Endothelial cell of umbilical vein (primary cell): Measurements from ENCODE around the gene MAP3K14. TPM values are rescaled to one million over a fixed set of nuclear protein-coding genes. Genes with fewer than 3 reads are reported as not detected.

Source experiments
- BruUV-seq: library from RNA; stranded (reverse); fragments of 400-500 nt; replicated peaks from 2 replicates; lab custom pipeline; 2021; lab: Mats Ljungman, UMichigan
- CTCF ChIA-PET: fragments of 300-600, 350-600 bp; sonication (Branson Sonifier 250); formaldehyde crosslinking; loops from one replicate; lab custom pipeline; 2021; ENCODE audit warnings: antibody characterized with exemption, inconsistent platforms; lab: Charles Lee
- POLR2A ChIA-PET: fragments of 300-600, 350-600 bp; sonication (Branson Sonifier 250); formaldehyde crosslinking; loops from one replicate; lab custom pipeline; 2021; ENCODE audit warnings: antibody characterized with exemption, inconsistent platforms; lab: Charles Lee
- DNase-seq: peaks from one replicate; pipeline ENCODE4 v3.0.0-alpha.2; 2011; ENCODE audit warnings: low read depth, low spot score
- FAIRE-seq: peaks from 2 replicates; lab custom pipeline; 2011; peaks lifted over from hg19 to GRCh38; lab: Jason Lieb, UNC
- H2AFZ ChIP-seq: 2 replicates; pipeline ENCODE4 v1.6.0; 2012; ENCODE audit warnings: low read depth, low read length, control low read depth, inconsistent platforms
- H3K27ac ChIP-seq: 2 replicates; pipeline ENCODE4 v1.5.1; 2011; ENCODE audit warnings: low read depth, mild to moderate bottlenecking, control low read depth, low read length, moderate library complexity; ENCODE audit not compliant: insufficient read depth
- H3K27me3 ChIP-seq, 2 experiments: 2 replicates each; pipeline versions ENCODE4 v1.6.0 to v1.6.1; 2011; ENCODE audit warnings: low read length in 2 of 2, mixed read lengths in 1 of 2; ENCODE audit not compliant: control insufficient read depth in 2 of 2, insufficient read depth in 2 of 2
- H3K36me3 ChIP-seq, 2 experiments: 2 replicates in 1 of 2; 3 replicates in 1 of 2; pipeline ENCODE4 v1.5.1; 2011; ENCODE audit warnings: low read length in 2 of 2, mild to moderate bottlenecking in 1 of 2, moderate library complexity in 1 of 2; ENCODE audit not compliant: control insufficient read depth in 2 of 2, insufficient read depth in 2 of 2; ENCODE audit errors: extremely low read depth in 1 of 2
- H3K4me1 ChIP-seq: 3 replicates; pipeline ENCODE4 v1.5.1; 2011; ENCODE audit warnings: mild to moderate bottlenecking, low read length; ENCODE audit not compliant: control insufficient read depth, insufficient read depth; ENCODE audit errors: extremely low read depth
- H3K4me2 ChIP-seq: 2 replicates; pipeline ENCODE4 v1.6.1; 2011; ENCODE audit warnings: low read length, control low read depth, mixed read lengths; ENCODE audit not compliant: insufficient read depth
- H3K4me3 ChIP-seq, 3 experiments: fragments of 200-600 bp in 1 of 3; sonication (generic), shearing (Covaris generic) in 1 of 3; replicated peaks in 1 of 3; 2 replicates each; pipeline ENCODE4 v1.5.1; 2011 to 2016; ENCODE audit warnings: control low read depth in 3 of 3, low read length in 3 of 3, mild to moderate bottlenecking in 2 of 3, inconsistent platforms in 1 of 3, low read depth in 1 of 3, moderate library complexity in 1 of 3; ENCODE audit not compliant: insufficient read depth in 1 of 3
- H3K79me2 ChIP-seq: 2 replicates; pipeline ENCODE4 v1.6.0; 2012; ENCODE audit warnings: low read length, inconsistent platforms; ENCODE audit not compliant: control insufficient read depth, insufficient read depth
- H3K9ac ChIP-seq: replicated peaks from 2 replicates; pipeline ENCODE3; 2011; ENCODE audit warnings: low read length, control low read depth; ENCODE audit not compliant: insufficient read depth; ENCODE audit errors: extremely low read depth
- H3K9me1 ChIP-seq: replicated peaks from 3 replicates; pipeline ENCODE4 v1.6.0; 2011; ENCODE audit warnings: mild to moderate bottlenecking, low read length; ENCODE audit not compliant: control insufficient read depth, insufficient read depth; ENCODE audit errors: extremely low read depth
- H3K9me3 ChIP-seq: replicated peaks from 2 replicates; pipeline ENCODE4 v1.5.1; 2012; ENCODE audit warnings: low read length, inconsistent platforms; ENCODE audit not compliant: control insufficient read depth, insufficient read depth
- H4K20me1 ChIP-seq: replicated peaks from 2 replicates; pipeline ENCODE3; 2011; ENCODE audit warnings: mild to moderate bottlenecking, low read length; ENCODE audit not compliant: control insufficient read depth, insufficient read depth; ENCODE audit errors: extremely low read depth
- EZH2 ChIP-seq: IDR thresholded peaks from 2 replicates; pipeline ENCODE4 v1.6.1; 2012; ENCODE audit warnings: borderline replicate concordance, low read depth, mild to moderate bottlenecking, moderate library complexity, low read length, inconsistent platforms; ENCODE audit not compliant: severe bottlenecking
- FOS ChIP-seq: IDR thresholded peaks from 2 replicates; pipeline ENCODE4 v1.6.1; 2011; ENCODE audit warnings: mild to moderate bottlenecking, low read length, moderate library complexity, borderline replicate concordance; ENCODE audit not compliant: insufficient read depth
- GATA2 ChIP-seq: IDR thresholded peaks from 2 replicates; pipeline ENCODE4 v1.7.0; 2011; ENCODE audit warnings: low read depth, mild to moderate bottlenecking, moderate library complexity, mixed read lengths, low read length; ENCODE audit not compliant: insufficient read length, insufficient read depth
- JUN ChIP-seq: IDR thresholded peaks from 2 replicates; pipeline ENCODE4 v1.6.1; 2011; ENCODE audit warnings: borderline replicate concordance, low read depth; ENCODE audit not compliant: insufficient read length, insufficient read depth
- MYC ChIP-seq: IDR thresholded peaks from one replicate; pipeline ENCODE4 v1.6.1; 2011; ENCODE audit warnings: mild to moderate bottlenecking, low read depth, low read length
- POLR2A ChIP-seq: IDR thresholded peaks from 2 replicates; pipeline ENCODE4 v1.6.1; 2012; ENCODE audit warnings: low read depth, mild to moderate bottlenecking, control low read depth, low read length
- POLR2AphosphoS5 ChIP-seq: IDR thresholded peaks from 2 replicates; pipeline ENCODE4 v1.6.1; 2012; ENCODE audit warnings: low read depth, mild to moderate bottlenecking, control low read depth, low read length, moderate library complexity; ENCODE audit not compliant: insufficient read depth
- dilution Hi-C: fragments of 300-500 bp; cut with MboI; formaldehyde crosslinking; loops from one replicate; pipeline ENCODE4 v1.15.0; 2019; ENCODE audit warnings: low sequenced_read_pairs; ENCODE audit not compliant: extremely low pct_ligation_motif_present
- intact Hi-C: fragments of 100-400 bp; cut with micrococcal nuclease; formaldehyde crosslinking; loops from one replicate; pipeline ENCODE4 v1.10.0; 2022
- polyA plus RNA-seq, 4 experiments: library from polyadenylated mRNA; depleted of rRNA in 3 of 4; stranded (reverse) in 3 of 4; unstranded in 1 of 4; fragments of >200 nt; gene quantifications; 2 replicates each; pipeline versions ENCODE4 v1.2.1 to v1.2.3, GENCODE V29; 2011 to 2012; ENCODE audit warnings: missing spikeins in 1 of 4
- total RNA-seq: library from RNA; stranded (reverse); gene quantifications from 2 replicates; pipeline ENCODE4 v1.2.3, GENCODE V29; 2021
- TF ChIP-seq, protein P1 (sequence below), 2 donors: IDR thresholded peaks; 1 replicate in 1 of 2; 2 replicates in 1 of 2; pipeline ENCODE4 v1.5.1; 2011; ENCODE audit warnings: low read length in 2 of 2, mild to moderate bottlenecking in 2 of 2, moderate library complexity in 2 of 2, control low read depth in 1 of 2, inconsistent platforms in 1 of 2, low read depth in 1 of 2; ENCODE audit not compliant: insufficient read depth in 1 of 2; ENCODE audit errors: extremely low read depth in 1 of 2
- TF ChIP-seq, protein P2 (sequence below): IDR thresholded peaks from 2 replicates; pipeline ENCODE4 v1.6.1; 2011; ENCODE audit not compliant: insufficient read depth, insufficient read length

MAP3K14 gene
- total and polyA plus RNA-seq, 2 donors (not counting 3 experiments of a cell fraction or from before 2014, with no cell fraction given): 5.4 to 9.8 TPM

DNA sequence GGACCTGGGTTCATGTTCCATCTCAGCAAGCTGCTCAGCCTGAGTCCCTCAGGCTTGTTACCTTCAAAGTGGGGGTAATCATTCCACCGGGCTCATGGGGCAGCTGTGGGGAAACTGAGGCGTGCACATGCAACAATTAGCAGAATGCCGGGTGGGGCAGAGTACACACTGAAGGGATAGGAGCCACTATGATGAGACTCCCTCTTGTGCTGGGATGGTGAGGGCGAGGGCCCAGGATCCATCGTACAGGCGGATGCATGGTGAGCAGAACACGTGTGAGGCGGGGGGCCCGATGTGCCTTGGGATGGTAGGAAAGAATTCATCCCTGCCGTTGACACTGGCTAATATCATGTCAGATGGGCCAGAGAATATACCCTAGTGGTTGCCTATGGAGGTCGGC is 25.5 kb upstream of the MAP3K14 start:
- no peak for FAIRE-seq
- DNase-seq: no peak
- intact Hi-C loops (no loop called here), dilution Hi-C loops (no loop called here)
- no TSS peak for BruUV-seq
- H3K9ac ChIP-seq: peak overlapping the region; percentile 1
- no peaks in the 10 kb centered on the region for H3K36me3 ChIP-seq
- no peak for TF ChIP-seq JUN
- no peak for TF ChIP-seq MYC
- no peak for TF ChIP-seq POLR2AphosphoS5
- TF ChIP-seq, protein P1, sequence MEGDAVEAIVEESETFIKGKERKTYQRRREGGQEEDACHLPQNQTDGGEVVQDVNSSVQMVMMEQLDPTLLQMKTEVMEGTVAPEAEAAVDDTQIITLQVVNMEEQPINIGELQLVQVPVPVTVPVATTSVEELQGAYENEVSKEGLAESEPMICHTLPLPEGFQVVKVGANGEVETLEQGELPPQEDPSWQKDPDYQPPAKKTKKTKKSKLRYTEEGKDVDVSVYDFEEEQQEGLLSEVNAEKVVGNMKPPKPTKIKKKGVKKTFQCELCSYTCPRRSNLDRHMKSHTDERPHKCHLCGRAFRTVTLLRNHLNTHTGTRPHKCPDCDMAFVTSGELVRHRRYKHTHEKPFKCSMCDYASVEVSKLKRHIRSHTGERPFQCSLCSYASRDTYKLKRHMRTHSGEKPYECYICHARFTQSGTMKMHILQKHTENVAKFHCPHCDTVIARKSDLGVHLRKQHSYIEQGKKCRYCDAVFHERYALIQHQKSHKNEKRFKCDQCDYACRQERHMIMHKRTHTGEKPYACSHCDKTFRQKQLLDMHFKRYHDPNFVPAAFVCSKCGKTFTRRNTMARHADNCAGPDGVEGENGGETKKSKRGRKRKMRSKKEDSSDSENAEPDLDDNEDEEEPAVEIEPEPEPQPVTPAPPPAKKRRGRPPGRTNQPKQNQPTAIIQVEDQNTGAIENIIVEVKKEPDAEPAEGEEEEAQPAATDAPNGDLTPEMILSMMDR (IDR thresholded peaks at IDR 0.05; ENCODE audit: extremely low read depth in 1 of 2, insufficient read depth in 1 of 2, low read depth in 1 of 2, low read length in 2 of 2): no peak
- TF ChIP-seq EZH2: no peak
- no peak for TF ChIP-seq GATA2
- no peak for TF ChIP-seq FOS
- TF ChIP-seq POLR2A: no peak
- TF ChIP-seq, protein P2, sequence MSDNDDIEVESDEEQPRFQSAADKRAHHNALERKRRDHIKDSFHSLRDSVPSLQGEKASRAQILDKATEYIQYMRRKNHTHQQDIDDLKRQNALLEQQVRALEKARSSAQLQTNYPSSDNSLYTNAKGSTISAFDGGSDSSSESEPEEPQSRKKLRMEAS: no peak
- peaks cover 32% of the 10 kb centered on the region for H3K4me1 ChIP-seq
- H3K27ac ChIP-seq: peak overlapping the region; percentile 58
- H3K4me3 ChIP-seq: no peak overlapping the region
- H3K27me3 ChIP-seq: no peaks in the 10 kb centered on the region
- ChIA-PET CTCF (interaction anchor here (1.0 to 1.6 kb wide), 3 partner anchors 19 to 145 kb away, joined by 3 to 10 read pairs (median 3); no protein-coding TSS in a partner anchor), POLR2A (no interaction called here)
- H4K20me1 ChIP-seq: no peaks in the 10 kb centered on the region
- H3K9me1 ChIP-seq: no peaks in the 10 kb centered on the region
- no peaks in the 10 kb centered on the region for H3K79me2 ChIP-seq
- peak overlapping the region; percentile 58 for H3K4me2 ChIP-seq
- no peaks in the 10 kb centered on the region for H3K9me3 ChIP-seq
- peak overlapping the region; percentile 38 for H2AFZ ChIP-seq
